ENCODE data around the gene CEACAM16.

DNA sequence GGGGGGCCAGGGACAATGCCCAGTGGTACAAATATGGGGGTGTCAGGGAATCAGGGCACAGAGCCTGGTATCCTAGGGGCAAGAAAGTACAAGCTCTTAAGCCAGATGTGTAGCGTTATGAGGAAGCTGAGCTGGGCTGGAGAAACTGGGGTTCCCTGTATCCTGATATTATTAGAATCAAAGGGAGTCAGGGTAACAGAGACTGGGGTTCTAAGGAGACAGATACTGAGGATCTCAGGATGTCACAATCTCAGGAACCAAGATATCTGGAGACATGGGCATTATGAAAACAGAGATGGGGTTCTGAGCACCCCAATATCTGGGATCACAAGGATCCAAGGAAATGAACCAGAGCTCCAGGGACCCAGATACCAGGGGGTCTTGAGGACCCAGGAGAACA is 50.3 kb downstream of the CEACAM16 start:
- TF ChIP-seq, protein P1, sequence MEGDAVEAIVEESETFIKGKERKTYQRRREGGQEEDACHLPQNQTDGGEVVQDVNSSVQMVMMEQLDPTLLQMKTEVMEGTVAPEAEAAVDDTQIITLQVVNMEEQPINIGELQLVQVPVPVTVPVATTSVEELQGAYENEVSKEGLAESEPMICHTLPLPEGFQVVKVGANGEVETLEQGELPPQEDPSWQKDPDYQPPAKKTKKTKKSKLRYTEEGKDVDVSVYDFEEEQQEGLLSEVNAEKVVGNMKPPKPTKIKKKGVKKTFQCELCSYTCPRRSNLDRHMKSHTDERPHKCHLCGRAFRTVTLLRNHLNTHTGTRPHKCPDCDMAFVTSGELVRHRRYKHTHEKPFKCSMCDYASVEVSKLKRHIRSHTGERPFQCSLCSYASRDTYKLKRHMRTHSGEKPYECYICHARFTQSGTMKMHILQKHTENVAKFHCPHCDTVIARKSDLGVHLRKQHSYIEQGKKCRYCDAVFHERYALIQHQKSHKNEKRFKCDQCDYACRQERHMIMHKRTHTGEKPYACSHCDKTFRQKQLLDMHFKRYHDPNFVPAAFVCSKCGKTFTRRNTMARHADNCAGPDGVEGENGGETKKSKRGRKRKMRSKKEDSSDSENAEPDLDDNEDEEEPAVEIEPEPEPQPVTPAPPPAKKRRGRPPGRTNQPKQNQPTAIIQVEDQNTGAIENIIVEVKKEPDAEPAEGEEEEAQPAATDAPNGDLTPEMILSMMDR (IDR thresholded peaks at IDR 0.05): no peak
- TF ChIP-seq POLR2A (IDR thresholded peaks at IDR 0.05): no peak
